Epithelial cell of prostate (primary cell): ENCODE data around the gene TAF11L11.
"Not testable (repeated sequence)": the region's sequence is repeated elsewhere in the genome, so short reads cannot be mapped to it uniquely, and the experiment has no call there.

ENCODE experiments used
- DNase-seq: peaks from one replicate; pipeline ENCODE4 v3.0.0-alpha.2; 2011; ENCODE audit warnings: low read depth, low spot score
- H3K27ac ChIP-seq: fragments of 450-650 bp; 2 replicates; pipeline ENCODE4 v1.5.1; 2017; ENCODE audit warnings: mild to moderate bottlenecking

TAF11L11 gene

DNA sequence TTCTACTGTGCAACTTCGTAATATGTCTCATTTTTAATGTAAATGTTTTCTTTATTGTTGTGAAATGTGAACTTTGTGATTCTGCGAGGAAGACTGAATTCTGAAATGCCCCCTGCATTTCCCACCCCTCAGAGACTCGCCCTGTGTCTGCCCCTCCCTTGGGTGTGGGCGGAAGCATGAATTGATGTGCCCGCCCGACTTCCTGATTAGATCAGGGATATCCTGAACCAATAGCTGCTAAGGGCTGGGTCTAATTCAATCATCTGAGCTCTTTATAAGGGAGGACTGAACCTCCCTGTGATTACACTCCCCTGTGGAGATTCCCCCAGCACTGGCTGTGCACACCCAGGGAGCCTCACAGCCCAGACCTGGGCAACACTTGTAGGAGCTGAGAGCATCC lies at the start of gene TAF11L11:
TAF11L11 (plus strand) TSS at position 304 of the 400 bp plus-strand sequence.
- not testable (repeated sequence) for DNase-seq, H3K27ac ChIP-seq

DNA sequence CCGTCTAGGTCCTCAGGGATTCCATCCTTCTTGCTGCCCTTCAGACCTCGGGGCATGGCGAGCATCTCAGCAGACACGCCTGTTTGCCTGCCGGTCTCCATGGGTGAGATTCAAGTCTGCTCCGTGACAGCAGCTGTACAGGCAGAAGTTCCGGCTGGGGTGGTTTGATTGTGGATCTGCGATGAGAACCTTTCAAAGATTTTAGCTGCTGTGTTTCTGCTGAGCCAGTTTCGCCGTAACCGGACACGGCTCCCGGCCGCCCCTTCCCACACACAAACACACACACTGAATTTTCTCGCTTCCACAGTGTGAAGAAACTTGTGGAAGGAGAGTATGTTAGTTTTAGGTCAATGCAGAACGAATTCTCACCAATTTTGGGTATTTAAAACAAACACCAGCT lies 18.3 kb upstream of the TAF11L11 start, which contains the start of gene TAF11L7:
TAF11L7 (minus strand) TSS at position 101 of the 400 bp plus-strand sequence.
- not testable (repeated sequence) for H3K27ac ChIP-seq, DNase-seq

DNA sequence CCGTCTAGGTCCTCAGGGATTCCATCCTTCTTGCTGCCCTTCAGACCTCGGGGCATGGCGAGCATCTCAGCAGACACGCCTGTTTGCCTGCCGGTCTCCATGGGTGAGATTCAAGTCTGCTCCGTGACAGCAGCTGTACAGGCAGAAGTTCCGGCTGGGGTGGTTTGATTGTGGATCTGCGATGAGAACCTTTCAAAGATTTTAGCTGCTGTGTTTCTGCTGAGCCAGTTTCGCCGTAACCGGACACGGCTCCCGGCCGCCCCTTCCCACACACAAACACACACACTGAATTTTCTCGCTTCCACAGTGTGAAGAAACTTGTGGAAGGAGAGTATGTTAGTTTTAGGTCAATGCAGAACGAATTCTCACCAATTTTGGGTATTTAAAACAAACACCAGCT lies 13.1 kb upstream of the TAF11L11 start, which contains the start of gene TAF11L8:
TAF11L8 (minus strand) TSS at position 101 of the 400 bp plus-strand sequence.
- H3K27ac ChIP-seq, DNase-seq: not testable (repeated sequence)

DNA sequence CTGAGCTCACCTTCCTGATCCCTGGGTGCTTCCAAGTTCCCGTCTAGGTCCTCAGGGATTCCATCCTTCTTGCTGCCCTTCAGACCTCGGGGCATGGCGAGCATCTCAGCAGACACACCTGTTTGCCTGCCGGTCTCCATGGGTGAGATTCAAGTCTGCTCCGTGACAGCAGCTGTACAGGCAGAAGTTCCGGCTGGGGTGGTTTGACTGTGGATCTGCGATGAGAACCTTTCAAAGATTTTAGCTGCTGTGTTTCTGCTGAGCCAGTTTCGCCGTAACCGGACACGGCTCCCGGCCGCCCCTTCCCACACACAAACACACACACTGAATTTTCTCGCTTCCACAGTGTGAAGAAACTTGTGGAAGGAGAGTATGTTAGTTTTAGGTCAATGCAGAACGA lies 9.7 kb upstream of the TAF11L11 start, which contains the start of gene TAF11L9:
TAF11L9 (minus strand) TSS at position 140 of the 400 bp plus-strand sequence.
- DNase-seq, H3K27ac ChIP-seq: not testable (repeated sequence)

DNA sequence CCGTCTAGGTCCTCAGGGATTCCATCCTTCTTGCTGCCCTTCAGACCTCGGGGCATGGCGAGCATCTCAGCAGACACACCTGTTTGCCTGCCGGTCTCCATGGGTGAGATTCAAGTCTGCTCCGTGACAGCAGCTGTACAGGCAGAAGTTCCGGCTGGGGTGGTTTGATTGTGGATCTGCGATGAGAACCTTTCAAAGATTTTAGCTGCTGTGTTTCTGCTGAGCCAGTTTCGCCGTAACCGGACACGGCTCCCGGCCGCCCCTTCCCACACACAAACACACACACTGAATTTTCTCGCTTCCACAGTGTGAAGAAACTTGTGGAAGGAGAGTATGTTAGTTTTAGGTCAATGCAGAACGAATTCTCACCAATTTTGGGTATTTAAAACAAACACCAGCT lies 6.3 kb upstream of the TAF11L11 start, which contains the start of gene TAF11L10:
TAF11L10 (minus strand) TSS at position 101 of the 400 bp plus-strand sequence.
- not testable (repeated sequence) for H3K27ac ChIP-seq, DNase-seq

DNA sequence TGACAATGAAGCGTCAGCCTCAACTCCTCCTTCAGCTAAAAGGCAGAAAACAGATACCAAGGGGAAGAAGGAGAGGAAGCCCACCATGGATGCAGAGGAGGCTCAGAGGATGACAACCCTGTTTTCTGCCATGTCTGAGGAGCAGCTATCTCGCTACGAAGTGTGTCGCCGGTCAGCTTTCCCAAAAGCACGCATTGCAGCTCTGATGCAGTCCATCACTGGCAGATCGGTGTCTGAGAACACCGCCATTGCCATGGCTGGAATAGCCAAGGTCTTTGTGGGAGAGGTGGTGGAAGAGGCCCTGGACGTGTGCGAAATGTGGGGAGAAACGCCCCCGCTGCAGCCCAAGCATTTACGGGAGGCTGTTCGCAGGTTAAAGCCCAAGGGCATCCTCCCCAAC lies 968 bp downstream of the TAF11L11 start:
- DNase-seq, result no peak
- no peak overlapping the region for H3K27ac ChIP-seq

DNA sequence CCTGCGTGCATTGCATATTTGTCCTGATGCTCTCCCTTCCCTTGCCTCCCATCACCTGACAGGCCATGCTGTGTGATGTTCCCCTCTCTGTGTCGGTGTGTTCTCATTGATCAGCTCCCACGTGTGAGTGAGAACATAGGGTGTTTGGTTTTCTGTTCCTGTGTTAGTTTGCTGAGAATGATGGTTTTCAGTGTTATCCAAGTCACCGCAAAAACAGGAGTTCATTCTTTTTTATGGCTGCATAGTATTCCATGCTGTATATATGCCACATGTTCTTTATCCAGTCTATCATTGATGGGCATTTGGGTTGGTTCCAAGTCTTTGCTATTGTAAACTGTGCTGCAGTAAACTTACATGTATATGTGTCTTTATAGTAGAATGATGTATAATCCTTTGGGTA lies 3.5 kb downstream of the TAF11L11 start:
- not testable (repeated sequence) for DNase-seq, H3K27ac ChIP-seq

DNA sequence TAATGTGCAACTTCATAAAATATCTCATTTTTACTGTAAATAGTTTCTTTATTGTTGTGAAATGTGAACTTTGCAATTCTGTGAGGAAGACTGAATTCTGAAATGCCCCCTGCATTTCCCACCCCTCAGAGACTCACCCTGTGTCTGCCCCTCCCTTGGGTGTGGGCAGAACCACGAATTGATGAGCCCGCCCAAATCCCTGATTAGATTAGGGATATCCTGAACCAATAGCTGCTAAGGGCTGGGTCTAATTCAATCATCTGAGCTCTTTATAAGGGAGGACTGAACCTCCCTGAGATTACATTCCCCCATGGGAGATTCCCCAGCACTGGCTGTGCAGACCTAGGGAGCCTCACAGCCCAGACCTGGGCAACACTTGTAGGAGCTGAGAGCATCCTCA lies 6.1 kb downstream of the TAF11L11 start, which contains the start of gene TAF11L12:
TAF11L12 (plus strand) TSS at position 301 of the 400 bp plus-strand sequence.
- not testable (repeated sequence) for H3K27ac ChIP-seq, DNase-seq

DNA sequence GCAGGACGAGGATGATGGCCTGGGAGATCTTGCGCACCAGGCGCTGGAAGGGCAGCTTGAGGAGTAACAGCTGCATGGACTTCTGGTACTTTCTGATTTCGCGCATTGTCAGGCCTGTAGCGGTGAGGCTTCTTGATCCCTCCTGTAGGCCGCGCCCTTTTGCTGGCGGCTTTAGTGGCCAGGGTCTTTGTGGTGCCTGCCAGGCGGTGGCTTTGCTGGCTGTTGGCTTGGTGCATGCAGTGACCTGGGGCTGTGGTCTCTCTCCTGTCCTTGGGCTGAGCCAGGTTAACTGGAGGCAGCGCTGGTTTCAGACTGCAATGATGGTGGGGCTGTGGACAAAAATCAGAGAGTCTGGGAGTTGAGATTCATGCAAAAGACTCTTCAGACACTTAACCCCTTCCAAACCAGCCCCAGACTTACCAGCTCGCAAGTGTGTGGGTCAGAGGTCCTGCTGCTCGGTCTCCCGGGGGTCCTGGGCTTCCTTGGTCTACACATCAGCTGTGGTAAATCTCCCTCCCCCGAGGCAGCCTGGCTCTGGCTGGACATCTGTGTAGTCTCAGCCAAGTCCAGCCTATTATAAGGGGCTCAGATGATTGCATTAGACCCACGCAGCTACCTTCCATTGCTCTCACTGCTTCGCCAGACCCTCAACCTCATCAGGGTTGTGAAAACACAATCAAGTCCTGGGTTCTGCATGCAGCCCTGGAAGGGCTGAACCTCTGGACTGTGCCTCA lies 11.1 kb downstream of the TAF11L11 start:
- DNase-seq, result no peak
- H3K27ac ChIP-seq, result no peak overlapping the region

DNA sequence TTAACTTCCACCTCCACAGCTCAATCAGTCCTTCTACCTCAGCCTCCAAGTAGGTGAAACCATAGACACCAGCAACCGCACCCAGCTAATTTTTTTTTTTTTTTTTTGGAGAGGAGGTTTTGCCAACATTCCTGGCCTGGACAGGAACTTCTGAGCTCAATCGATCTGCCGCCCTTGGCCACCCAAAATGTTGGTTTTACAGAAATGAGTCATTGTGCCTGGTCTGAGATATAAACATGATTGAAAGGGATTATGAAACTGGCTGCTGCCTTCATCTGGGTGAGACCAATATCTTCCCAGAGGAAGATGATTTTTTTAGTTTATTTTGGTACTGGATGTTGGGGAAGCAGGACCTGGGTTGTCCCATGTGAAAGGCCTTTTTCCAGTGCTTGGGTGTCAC lies 15.4 kb downstream of the TAF11L11 start:
- no peak overlapping the region for H3K27ac ChIP-seq
- no peak for DNase-seq

DNA sequence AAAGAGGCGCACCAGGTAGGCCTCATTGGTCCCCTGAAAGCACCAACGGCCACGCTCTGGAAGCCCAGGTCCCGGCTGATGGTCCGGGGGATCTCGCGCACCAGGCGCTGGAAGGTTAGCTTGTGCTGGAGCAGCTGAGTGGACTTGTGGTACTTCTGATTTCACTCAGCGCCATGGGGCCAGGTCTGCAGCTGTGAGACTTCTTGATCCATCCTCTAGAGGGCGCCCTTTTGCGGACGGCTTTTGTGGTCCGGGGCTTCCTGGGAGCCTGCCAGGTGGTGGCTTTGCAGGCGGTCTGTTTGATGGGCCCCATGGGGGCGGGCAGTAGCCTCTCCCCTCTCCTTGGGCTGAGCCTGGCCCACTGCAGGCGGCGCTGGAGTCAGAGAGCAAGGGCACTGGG lies 16.6 kb downstream of the TAF11L11 start:
- no peak for DNase-seq
- no peak overlapping the region for H3K27ac ChIP-seq

DNA sequence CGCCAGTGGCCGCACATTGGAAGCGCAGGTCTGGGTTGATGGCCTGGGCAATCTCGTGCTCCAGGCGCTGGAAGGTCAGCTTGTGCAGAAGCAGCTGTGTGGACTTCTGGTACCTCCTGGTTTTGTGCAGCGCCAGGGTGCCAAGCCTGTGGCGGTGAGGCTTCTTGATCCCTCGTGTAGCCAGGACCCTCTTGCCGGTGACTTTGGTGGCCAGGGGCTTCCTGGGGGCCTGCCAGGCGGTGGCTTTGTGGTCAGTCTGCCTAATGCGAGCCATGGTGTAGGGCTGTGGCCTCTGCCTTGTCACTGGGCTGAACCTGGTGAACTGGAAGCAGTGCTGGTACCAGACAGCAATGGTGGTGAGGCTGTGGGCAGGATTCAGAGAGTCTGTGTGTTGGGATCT lies 21.7 kb downstream of the TAF11L11 start:
- H3K27ac ChIP-seq, result no peak overlapping the region
- DNase-seq, result no peak

DNA sequence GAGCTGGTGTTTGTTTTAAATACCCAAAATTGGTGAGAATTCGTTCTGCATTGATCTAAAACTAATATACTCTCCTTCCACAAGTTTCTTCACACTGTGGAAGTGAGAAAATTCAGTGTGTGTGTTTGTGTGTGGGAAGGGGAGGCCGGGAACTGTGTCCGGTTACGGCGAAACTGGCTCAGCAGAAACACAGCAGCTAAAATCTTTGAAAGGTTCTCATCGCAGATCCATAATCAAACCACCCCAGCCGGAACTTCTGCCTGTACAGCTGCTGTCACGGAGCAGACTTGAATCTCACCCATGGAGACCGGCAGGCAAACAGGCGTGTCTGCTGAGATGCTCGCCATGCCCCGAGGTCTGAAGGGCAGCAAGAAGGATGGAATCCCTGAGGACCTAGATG lies 27.8 kb downstream of the TAF11L11 start, which contains the start of gene TAF11L13:
TAF11L13 (plus strand) TSS at position 301 of the 400 bp plus-strand sequence.
- not testable (repeated sequence) for H3K27ac ChIP-seq, DNase-seq

DNA sequence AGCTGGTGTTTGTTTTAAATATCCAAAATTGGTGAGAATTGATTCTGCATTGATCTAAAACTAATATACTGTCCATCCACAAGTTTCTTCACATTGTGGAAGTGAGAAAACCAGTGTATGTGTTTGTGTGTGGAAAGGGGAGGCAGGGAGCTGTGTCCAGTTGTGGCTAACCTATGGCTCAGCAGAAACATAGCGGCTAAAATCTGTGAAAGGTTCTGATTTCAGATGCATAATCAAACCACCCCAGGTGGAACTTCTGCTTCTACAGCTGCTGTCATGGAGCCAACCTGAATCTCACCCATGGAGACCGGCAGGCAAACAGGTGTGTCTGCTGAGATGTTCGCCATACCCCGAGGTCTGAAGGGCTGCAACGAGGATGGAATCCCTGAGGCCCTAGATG lies 30.2 kb downstream of the TAF11L11 start, which contains the start of gene TAF11L14:
TAF11L14 (plus strand) TSS at position 301 of the 400 bp plus-strand sequence.
- DNase-seq, result no peak
- no peak within 1 kb of the TSS for H3K27ac ChIP-seq

DNA sequence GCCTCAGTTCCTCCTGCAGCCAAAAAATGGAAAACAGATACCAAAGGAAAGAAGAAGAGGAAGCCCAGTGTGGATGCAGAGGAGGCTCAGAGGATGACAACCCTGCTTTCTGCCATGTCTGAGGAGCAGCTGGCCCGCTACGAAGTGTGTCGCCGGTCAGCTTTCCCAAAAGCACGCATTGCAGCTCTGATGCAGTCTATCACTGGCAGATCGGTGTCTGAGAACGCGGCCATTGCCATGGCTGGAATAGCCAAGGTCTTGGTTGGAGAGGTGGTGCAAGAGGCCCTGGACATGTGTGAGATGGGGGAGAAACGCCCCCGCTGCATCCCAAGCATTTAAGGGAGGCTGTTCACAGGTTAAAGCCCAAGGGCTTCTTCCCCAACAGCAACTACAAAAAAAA lies 45.2 kb downstream of the TAF11L11 start:
- DNase-seq, H3K27ac ChIP-seq: not testable (repeated sequence)

DNA sequence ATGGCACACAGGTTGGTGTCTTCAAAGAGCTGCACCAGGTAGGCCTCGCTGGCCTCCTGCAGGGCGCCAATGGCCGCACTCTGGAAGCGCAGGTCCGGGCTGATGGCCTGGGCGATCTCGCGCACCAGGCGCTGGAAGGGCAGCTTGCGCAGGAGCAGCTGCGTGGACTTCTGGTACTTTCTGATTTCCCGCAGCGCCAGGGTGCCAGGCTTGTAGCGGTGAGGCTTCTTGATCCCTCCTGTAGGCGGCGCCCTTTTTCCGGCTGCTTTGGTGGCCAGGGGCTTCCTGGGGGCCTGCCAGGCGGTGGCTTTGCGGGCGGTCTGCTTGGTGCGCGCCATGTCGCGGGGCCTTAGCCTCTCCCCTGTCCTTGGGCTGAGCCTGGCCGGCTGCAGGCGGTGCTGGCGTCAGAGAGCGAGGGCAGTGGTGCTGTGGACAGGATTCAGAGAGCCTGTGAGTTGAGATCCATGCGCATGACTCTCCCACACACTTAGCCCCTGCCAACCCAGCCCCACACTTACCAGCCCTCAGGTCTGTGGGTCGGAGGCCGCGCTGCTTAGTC lies 51.3 kb downstream of the TAF11L11 start:
- DNase-seq, H3K27ac ChIP-seq: not testable (repeated sequence)
